ENCODE results near the gene LILRA6.
"Not testable (repeated sequence)": the region's sequence is repeated elsewhere in the genome, so short reads cannot be mapped to it uniquely, and the experiment has no call there.

The LILRA6 gene

DNA sequence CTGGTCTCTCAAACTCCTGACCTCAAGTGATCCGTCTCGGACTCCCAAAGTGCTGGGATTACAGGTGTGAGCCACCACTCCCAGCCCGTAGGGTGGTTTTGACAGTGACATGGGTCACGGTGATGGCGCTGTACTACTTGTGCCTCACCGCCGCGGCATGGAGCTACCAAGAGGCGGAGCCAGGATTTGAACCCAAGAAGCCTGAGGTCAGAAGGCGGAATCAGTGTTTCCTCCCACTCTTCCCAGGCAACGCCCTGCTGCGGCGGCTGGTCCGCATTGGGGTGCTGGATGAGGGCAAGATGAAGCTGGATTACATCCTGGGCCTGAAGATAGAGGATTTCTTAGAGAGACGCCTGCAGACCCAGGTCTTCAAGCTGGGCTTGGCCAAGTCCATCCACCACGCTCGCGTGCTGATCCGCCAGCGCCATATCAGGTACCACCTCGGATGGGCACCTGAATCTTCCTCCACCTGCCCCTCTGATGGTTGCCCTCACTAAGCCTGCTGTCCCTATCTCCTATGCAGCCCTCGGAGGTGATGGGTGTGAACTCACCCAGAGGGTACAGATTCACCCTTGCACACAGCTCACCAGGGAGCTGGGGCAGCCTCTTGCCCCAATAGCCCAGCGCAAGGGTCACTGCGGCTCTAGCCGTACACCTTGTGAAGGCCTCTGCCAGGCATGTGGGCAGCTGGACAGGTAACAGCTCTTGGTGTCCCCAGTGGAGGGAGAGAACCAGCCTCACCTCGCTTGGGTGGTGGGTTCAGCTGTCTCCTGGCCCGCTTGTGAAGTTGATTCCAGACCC lies 36.4 kb downstream of the LILRA6 start:
- DNase-seq, result no peak

DNA sequence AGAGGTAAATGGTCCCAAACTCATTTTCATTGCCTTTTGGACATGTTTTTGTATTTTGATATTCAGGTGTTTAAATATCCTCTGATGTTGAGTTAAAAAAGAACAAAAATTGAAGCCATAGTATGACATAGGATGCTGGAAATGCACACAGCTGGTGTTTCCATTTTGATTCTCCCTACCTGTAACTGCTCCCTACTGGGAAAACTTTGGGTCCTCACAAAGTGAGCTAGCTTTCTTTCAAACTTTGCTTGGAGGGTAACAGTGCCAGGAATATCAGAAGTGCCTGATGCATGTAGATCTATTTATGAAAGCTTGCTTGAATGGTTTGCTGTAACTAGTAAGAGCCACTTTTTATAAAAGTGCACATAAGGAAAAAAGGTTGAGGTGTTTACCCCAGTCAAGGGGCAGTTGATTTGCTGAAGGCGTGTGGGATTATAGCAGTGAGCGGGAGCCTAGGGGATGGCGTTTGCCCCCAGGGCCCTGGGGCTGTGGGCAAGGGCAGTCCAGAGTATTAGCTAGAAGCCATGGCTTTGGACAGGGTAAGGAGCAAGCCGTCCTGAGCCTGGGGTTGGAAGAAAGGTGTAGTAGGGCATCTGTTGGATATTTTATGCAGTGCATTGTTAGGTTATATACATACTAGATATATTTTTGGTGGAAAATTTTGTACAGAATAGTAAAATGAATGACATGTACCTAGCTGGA lies 37.7 kb downstream of the LILRA6 start:
- no peak for DNase-seq

GRCh38 chr19:54203151-54203611 lies 39.4 kb downstream of the LILRA6 start:
- no peak for DNase-seq

GRCh38 chr19:54201980-54202379 lies 40.6 kb downstream of the LILRA6 start:
- DNase-seq, result no peak

DNA sequence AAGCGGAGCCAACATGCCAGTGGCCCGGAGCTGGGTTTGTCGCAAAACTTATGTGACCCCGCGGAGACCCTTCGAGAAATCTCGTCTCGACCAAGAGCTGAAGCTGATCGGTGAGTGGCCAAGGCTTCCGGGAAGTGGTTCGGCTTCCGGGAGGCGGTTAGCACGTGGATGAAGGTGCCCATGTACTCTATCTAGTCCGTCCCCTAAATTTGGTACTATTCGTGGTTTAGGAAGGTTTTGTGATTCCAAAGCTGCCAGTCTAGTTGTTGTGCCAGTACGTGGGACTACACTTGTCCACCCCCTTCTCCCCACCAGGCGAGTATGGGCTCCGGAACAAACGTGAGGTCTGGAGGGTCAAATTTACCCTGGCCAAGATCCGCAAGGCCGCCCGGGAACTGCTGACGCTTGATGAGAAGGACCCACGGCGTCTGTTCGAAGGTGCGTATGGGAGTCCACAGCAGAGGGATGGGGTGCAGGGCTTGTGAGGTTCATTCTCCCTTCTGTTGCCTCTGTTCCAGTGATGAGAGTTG lies 41.4 kb downstream of the LILRA6 start:
- no peak for DNase-seq

- DNase-seq, result no peak
These were observed 43.2 kb downstream of the LILRA6 start for GRCh38 chr19:54199401-54199800.

- DNase-seq, result no peak
These were observed 45.5 kb downstream of the LILRA6 start for GRCh38 chr19:54197121-54197520.

DNA sequence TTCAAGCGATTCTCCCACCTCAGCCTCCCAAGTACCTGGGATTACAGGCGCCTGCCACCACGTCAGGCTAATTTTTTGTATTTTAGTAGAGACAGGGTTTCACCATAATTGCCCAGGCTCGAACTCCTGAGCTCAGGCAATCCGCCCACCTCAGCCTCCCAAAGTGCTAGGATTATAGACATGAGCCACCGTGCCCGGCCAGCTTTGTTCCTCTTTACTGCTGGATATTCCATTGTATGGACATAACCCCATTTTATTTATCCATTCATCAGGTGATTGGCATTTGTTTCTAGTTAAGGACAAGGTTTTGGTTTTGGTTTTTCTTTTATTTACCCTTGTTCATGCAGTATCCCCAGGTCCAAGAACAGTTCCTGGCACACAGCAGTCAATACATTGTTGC lies 46.1 kb downstream of the LILRA6 start:
- no peak for DNase-seq

DNA sequence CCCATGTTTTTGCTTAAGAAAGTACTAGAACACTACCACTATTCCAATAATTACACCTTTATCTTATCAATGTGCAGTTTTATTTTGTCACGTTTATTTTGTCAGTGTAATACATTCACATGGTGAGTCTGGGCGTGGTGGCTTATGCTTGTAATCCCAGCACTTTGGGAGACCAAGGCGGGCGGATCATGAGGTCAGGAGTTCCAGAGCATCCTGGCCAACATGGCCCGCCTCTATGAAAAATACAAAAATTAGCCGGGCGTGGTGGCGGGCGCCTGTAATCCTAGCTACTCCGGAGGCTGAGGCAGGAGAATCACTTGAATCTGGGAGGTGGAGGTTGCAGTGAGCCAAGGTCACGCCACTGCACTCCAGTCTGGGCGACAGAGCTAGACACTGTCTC lies 48.1 kb downstream of the LILRA6 start:
- DNase-seq, result not testable (repeated sequence)

- DNase-seq, result no peak
These were observed 49.6 kb downstream of the LILRA6 start for GRCh38 chr19:54193011-54193410.

DNA sequence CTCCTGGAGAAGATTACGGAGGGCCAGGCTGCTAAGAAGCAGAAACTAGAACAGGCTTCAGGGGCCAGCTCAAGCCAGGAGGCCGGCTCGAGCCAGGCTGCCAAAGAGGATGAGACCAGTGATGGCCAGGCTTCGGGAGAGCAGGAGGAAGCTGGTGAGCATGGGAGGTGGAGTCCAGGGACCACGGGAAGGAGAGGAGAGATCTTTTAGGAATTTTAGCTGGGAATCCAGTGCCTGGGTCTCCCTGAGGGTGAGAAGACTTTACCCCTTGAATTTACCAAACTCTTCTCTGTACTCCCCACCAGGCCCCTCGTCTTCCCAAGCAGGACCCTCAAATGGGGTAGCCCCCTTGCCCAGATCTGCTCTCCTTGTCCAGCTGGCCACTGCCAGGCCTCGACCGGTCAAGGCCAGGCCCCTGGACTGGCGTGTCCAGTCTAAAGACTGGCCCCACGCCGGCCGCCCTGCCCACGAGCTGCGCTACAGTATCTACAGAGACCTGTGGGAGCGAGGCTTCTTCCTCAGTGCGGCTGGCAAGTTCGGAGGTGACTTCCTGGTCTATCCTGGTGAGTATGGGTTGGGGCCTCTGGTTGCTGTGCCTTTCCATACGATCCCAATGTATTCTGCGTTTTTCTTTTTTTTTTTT lies 50.7 kb downstream of the LILRA6 start:
- no peak for DNase-seq

GRCh38 chr19:54191011-54191810 lies 51.4 kb downstream of the LILRA6 start, which contains the start of gene TSEN34:
TSS of gene TSEN34 (plus strand) at chr19:54191308. CDS start at chr19:54191365, 57 bp downstream.
- peak; percentile 99 for DNase-seq

DNA sequence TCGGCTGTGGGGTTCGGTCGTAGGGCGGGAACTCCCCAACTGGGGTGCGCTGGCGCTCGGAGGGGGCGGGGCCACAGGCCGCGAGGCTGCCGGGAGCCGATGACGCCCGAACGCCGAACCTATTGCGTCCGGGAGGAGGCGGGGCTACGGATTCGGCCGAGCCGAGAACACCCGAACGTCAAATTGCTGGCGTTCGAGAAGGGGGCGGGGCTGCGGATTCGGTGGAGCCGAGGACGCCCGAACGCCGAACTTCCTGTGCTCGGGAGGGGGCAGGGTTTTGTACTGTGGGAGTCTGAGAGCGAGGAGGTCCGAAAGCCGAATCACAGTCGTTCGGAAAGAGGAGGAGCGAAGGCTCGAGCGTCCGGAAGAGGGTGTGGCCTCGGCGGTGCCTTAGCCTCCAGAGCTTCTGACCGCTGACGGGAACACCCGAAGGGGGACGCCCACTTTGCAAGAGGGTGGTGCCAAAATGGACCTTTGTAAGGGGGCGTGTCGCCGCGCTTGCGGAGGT lies 52.0 kb downstream of the LILRA6 start:
- DNase-seq, result peak; percentile 100

DNA sequence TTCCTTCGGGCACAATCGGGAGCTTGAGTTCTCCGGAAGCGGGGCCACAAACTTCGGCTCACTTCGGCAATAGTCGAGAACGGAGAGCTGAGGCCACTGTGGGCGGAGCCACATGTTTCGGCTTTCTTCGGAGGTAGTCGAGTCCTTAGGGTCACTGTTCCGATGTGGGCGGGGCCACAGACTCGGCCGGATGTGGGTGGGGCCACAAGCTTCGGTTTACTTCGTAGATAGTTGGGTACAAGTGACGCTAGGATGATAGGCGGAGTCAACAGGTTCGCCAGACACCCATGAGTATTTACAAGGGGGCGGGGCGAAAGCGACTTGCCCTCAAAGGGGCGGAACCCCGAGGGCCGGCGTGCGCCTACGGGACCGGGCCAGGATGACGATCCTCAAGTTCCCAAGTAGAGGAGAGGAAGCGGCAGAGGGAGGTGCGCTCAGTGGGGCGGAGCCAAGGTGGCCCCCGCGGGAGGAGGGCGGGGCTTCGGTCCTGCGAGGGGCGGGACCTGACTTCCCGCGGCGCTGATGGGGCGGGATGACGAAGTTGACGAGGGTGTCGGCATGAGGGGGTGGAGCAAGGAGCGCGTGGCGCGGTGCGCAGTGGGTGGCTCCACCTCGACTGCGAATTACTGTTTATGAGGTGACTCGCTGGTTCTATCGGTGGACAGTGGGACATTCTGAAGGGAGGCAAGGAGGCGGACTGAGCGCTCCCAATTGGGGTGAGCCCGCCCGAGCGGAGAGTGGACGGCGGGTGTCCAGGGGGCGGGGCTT lies 52.7 kb downstream of the LILRA6 start:
- DNase-seq, result peak; percentile 100

DNA sequence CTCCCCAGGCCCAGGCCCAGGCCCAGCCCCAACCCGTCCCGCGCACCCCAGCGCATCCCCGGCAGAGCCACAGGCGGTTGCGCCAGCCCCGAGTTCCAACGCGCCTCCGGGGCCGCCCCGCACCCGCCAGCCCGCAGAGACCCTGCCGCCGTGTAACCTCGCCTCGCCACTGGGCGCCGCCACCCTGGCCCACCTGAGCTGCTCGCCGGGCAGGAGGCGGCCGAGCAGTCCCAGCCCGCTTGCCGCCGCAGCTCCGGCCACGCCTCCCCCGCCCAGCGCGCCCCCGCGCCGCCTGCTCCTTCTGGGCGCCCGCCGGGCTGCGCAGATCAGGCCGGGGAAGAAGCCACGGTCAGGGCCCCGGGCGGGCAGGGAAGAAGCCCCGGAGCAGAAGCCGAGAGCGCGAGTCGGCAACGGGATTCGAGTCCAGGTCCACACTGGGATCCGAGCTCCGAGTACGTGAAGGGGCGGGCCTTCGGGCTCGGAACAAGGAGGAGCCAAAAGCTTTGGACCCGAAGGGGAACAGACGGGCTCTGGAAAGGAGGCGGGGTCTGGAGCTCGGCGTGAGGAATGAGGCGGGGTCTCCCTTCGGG lies 53.4 kb downstream of the LILRA6 start, which contains the start of gene MBOAT7:
MBOAT7 (minus strand) TSS at position 436 of the 590 bp plus-strand sequence. CDS start 1,072 bp downstream, outside the sequence.
- DNase-seq, result no peak

- no peak for DNase-seq
These were observed 54.2 kb downstream of the LILRA6 start for GRCh38 chr19:54188215-54188871.

GRCh38 chr19:54186934-54187381 lies 55.6 kb downstream of the LILRA6 start:
- no peak for DNase-seq
